A549 treated with dexamethasone at 1 μM for 4 hours (cell line): ENCODE measurements around the gene PPARA. TPM values are rescaled to one million over a fixed set of nuclear protein-coding genes. Genes with fewer than 3 reads are reported as not detected.

Experiments
- total RNA-seq: library from RNA; stranded (reverse); fragments of 200-300 nt; extraction: Qiagen RNA extraction; gene quantifications from 5 replicates; pipeline ENCODE4 v1.2.3, GENCODE V29; 2022

The PPARA gene
- total RNA-seq: 1.3 to 2.5 TPM (median 1.5 TPM) in 5 replicates

GRCh38 chr22:46150034-46150654, at the start of gene PPARA:
TSS of gene PPARA (plus strand) at chr22:46150526. CDS start at chr22:46198384, 47,858 bp downstream.

GRCh38 chr22:46250035-46250782, 99.9 kb downstream of the PPARA start, which contains the start of gene CDPF1:
TSS of gene CDPF1 (minus strand) at chr22:46250293. CDS start at chr22:46248284, 2,009 bp downstream.

GRCh38 chr22:46263216-46263590, 112.9 kb downstream of the PPARA start, which contains the start of gene PKDREJ:
TSS of gene PKDREJ (minus strand) at chr22:46263343. CDS start at chr22:46263322, 21 bp downstream.

GRCh38 chr22:46267431-46268279, 117.3 kb downstream of the PPARA start, which contains the start of gene TTC38:
TSS of gene TTC38 (plus strand) at chr22:46268008. CDS start at chr22:46268040, 32 bp downstream.

Other genes starting within 250 kb of the PPARA start
- 34.9 to 53.2 TPM (median 50.1 TPM) in 5 replicates for gene WNT7B, start 173.4 kb upstream of the PPARA start, total RNA-seq
- gene CDPF1, start 99.8 kb downstream of the PPARA start, total RNA-seq: 7.5 to 10.1 TPM (median 8.6 TPM) in 5 replicates
- gene PKDREJ, start 112.8 kb downstream of the PPARA start, total RNA-seq: not detected in 5 replicates
- gene TTC38, start 117.5 kb downstream of the PPARA start, total RNA-seq: 10.3 to 13.8 TPM (median 12.5 TPM) in 5 replicates
- gene GTSE1, start 146.3 kb downstream of the PPARA start, total RNA-seq: 22.7 to 34.7 TPM (median 33.6 TPM) in 5 replicates
- 30.2 to 40.1 TPM (median 35.0 TPM) in 5 replicates for gene TRMU, start 185.2 kb downstream of the PPARA start, total RNA-seq